Measurements from ENCODE around the gene FAM171A1. TPM values are rescaled to one million over a fixed set of nuclear protein-coding genes. Genes with fewer than 3 reads are reported as not detected.

FAM171A1 gene
- total RNA-seq, 3 donors from 2014 or later: 7.6 to 11.7 (median 9.5) TPM

DNA sequence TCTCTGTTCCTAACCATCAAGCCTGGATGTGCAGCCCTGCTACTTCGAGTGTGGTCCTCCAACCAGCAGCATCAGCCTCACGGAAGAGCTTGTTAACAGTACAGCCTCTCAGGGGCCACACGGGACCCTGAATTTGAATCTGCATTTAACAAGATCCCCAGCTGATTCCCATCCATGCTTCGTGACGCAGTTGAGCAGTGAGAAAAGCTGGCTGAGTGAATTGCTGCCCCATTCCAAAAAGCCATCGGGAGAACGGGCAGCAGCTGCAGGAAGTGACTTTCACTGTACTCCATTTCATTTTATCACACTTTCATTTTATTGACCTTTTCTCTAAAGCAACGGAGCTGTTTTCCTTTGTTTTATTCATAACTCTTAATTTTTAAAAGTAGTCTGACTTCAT is 22.5 kb downstream of the FAM171A1 start:
- TF ChIP-seq, protein P1, sequence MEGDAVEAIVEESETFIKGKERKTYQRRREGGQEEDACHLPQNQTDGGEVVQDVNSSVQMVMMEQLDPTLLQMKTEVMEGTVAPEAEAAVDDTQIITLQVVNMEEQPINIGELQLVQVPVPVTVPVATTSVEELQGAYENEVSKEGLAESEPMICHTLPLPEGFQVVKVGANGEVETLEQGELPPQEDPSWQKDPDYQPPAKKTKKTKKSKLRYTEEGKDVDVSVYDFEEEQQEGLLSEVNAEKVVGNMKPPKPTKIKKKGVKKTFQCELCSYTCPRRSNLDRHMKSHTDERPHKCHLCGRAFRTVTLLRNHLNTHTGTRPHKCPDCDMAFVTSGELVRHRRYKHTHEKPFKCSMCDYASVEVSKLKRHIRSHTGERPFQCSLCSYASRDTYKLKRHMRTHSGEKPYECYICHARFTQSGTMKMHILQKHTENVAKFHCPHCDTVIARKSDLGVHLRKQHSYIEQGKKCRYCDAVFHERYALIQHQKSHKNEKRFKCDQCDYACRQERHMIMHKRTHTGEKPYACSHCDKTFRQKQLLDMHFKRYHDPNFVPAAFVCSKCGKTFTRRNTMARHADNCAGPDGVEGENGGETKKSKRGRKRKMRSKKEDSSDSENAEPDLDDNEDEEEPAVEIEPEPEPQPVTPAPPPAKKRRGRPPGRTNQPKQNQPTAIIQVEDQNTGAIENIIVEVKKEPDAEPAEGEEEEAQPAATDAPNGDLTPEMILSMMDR (IDR thresholded peaks at IDR 0.05): no peak
- TF ChIP-seq POLR2A (IDR thresholded peaks at IDR 0.05): no peak
- TF ChIP-seq POLR2AphosphoS5 (IDR thresholded peaks at IDR 0.05): no peak
- H3K9me3 ChIP-seq: no peaks in the 10 kb centered on the region
- no peaks in the 10 kb centered on the region for H3K27me3 ChIP-seq
- intact Hi-C loops (cut with DNase I; ENCODE audit: low total_unique reads): no loop called here
- no peak overlapping the region for H3K27ac ChIP-seq
- H3K4me1 ChIP-seq: peaks cover 0 to 3% of the 10 kb centered on the region in 2 donors
- H3K36me3 ChIP-seq: no peaks in the 10 kb centered on the region
- DNase-seq (ENCODE audit: low spot score in 2 of 2): no peak
- H3K4me3 ChIP-seq: peak overlapping the region; percentile 29 to 53 (median 36)

DNA sequence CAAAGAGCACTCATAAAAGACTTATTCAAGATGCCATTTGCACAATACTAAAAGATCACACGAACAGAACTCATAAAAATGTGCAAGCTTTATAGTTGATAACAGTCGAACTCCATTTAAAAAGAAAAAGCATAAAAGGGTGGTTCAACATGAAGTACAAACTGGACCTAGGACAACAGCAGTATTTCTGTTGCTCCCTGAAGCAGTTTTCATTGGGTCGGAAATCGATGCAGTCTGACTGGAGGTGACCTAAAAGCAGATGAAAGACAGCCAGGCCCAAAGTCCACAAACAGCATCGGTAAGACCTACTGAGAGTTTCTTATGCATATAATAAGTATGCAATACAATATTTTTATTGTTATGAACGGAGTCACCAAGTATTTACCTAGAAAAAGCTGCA is 23.9 kb downstream of the FAM171A1 start:
- Histone ChIP-seq H3K27ac (no peak overlapping the region), H3K4me1 (peaks cover 0 to 3% of the 10 kb centered on the region in 2 donors), H3K9me3 (no peaks in the 10 kb centered on the region), H3K4me3 (no peak overlapping the region), H3K36me3 (no peaks in the 10 kb centered on the region), H3K27me3 (no peaks in the 10 kb centered on the region)
- intact Hi-C loops (cut with DNase I; ENCODE audit: low total_unique reads): no loop called here
- no peak for TF ChIP-seq POLR2AphosphoS5 (IDR thresholded peaks at IDR 0.05)
- no peak for TF ChIP-seq POLR2A (IDR thresholded peaks at IDR 0.05)
- TF ChIP-seq, protein P1 (IDR thresholded peaks at IDR 0.05): no peak
- no peak for DNase-seq (ENCODE audit: low spot score in 2 of 2)

DNA sequence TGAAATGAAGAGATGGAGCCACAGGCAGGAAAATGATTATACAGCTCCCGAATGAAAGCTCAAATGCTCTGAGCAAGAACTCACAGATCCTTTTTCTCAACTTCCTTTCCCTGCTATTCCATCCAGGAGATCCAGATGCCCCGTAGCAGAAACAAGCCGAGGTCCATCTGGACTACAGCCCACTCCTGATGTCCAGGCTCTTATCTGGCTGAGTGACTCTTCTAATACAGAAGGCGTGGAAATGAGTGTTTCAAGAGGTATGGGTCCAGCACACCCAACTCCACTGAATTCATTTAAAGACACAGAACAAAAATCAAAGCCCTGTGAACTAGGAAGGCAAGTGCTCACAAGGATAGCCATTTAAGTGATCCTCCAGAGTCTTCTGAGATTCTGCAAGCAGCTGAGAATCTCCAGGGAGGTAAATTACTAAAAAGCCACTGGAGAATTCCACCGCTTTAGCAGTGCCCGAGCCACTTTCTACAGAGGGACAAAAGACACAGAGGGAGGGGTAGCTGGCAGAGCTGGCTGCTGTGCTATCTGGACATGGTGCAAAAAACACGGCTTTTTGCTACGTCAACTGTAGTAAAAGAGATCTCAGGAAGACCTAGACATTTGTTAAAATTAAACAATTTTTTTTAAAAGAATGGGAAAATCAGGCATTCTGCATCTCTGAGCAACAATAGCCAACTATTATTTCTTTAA is 24.5 kb downstream of the FAM171A1 start:
- H3K4me3 ChIP-seq: no peak overlapping the region

DNA sequence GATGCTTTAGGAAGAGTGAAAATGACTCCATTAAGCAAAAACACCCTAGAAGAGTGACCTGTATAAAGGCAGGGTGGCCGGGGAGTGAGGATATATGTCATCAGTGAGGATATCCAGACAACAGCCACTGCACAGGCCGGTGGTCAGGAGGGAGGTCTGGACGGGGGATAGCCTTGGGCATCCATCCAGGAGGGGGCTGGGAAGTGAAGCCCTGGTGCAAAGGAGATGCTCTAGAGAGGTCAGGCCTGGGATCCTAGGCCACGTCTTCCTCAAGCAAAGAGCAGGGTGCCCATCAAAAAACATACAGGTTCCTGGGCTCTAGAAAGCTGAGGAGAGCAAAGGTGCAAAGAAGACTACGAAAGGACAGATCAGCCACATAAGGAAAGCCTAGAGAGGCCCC is 25.6 kb downstream of the FAM171A1 start:
- H3K4me3 ChIP-seq: no peak overlapping the region
- H3K9me3 ChIP-seq: no peaks in the 10 kb centered on the region
- H3K4me1 ChIP-seq: peaks cover 0 to 3% of the 10 kb centered on the region in 2 donors
- DNase-seq (ENCODE audit: low spot score in 2 of 2): no peak
- intact Hi-C loops (cut with DNase I; ENCODE audit: low total_unique reads): no loop called here
- no peaks in the 10 kb centered on the region for H3K27me3 ChIP-seq
- H3K27ac ChIP-seq: peak overlapping the region in 1 of 2 donors; percentile 56
- TF ChIP-seq POLR2A (IDR thresholded peaks at IDR 0.05) (no peak), POLR2AphosphoS5 (IDR thresholded peaks at IDR 0.05) (no peak)
- TF ChIP-seq, protein P1 (IDR thresholded peaks at IDR 0.05): no peak
- H3K36me3 ChIP-seq: no peaks in the 10 kb centered on the region

More for the DNA sequence above, 24.5 kb downstream of the FAM171A1 start:
- intact Hi-C loops (cut with DNase I; ENCODE audit: low total_unique reads): no loop called here
- H3K9me3 ChIP-seq: no peaks in the 10 kb centered on the region
- peaks cover 0 to 3% of the 10 kb centered on the region in 2 donors for H3K4me1 ChIP-seq
- H3K27me3 ChIP-seq: no peaks in the 10 kb centered on the region
- TF ChIP-seq POLR2A (IDR thresholded peaks at IDR 0.05) (no peak), POLR2AphosphoS5 (IDR thresholded peaks at IDR 0.05) (no peak)
- TF ChIP-seq, protein P1 (IDR thresholded peaks at IDR 0.05): no peak
- no peak overlapping the region for H3K27ac ChIP-seq
- DNase-seq (ENCODE audit: low spot score in 2 of 2): no peak
- no peaks in the 10 kb centered on the region for H3K36me3 ChIP-seq

DNA sequence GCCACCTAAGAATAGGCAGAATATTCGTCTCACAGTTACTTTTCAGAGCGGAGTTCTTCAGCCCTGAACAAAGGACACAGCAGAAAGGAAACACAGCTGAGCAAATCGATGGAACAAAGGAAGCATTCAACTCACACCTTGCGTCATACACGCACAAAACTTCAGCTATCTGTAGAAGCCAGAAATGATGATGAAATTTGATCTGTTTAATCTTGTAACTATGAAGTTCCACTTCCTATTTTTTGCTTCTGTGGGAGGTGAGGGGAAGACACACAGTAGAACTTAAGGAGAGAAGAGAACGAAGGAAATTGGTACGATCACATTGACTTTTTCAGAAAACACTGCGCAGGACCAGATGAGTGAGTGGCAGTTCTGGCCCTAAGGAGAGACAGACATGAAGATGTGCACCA is 26.2 kb downstream of the FAM171A1 start:
- DNase-seq (ENCODE audit: low spot score in 2 of 2): peak in 1 of 2 donors; percentile 33
- H3K27ac ChIP-seq: peak overlapping the region in 1 of 2 donors; percentile 56
- H3K4me1 ChIP-seq: peaks cover 0 to 3% of the 10 kb centered on the region in 2 donors
- no peak overlapping the region for H3K4me3 ChIP-seq
- intact Hi-C loops (cut with DNase I; ENCODE audit: low total_unique reads): no loop called here
- TF ChIP-seq POLR2AphosphoS5 (IDR thresholded peaks at IDR 0.05): peak in 1 of 3 donors; percentile 48
- TF ChIP-seq, protein P1 (IDR thresholded peaks at IDR 0.05): no peak
- no peak for TF ChIP-seq POLR2A (IDR thresholded peaks at IDR 0.05)
- H3K36me3 ChIP-seq: no peaks in the 10 kb centered on the region
- no peaks in the 10 kb centered on the region for H3K27me3 ChIP-seq
- no peaks in the 10 kb centered on the region for H3K9me3 ChIP-seq
